ENCODE results near the gene KLRK1.

GRCh38 chr12:10405294-10405693 is 15.5 kb upstream of the KLRK1 start:
- TF ChIP-seq EP300 (IDR thresholded peaks at IDR 0.05): no peak
- TF ChIP-seq, protein P1, sequence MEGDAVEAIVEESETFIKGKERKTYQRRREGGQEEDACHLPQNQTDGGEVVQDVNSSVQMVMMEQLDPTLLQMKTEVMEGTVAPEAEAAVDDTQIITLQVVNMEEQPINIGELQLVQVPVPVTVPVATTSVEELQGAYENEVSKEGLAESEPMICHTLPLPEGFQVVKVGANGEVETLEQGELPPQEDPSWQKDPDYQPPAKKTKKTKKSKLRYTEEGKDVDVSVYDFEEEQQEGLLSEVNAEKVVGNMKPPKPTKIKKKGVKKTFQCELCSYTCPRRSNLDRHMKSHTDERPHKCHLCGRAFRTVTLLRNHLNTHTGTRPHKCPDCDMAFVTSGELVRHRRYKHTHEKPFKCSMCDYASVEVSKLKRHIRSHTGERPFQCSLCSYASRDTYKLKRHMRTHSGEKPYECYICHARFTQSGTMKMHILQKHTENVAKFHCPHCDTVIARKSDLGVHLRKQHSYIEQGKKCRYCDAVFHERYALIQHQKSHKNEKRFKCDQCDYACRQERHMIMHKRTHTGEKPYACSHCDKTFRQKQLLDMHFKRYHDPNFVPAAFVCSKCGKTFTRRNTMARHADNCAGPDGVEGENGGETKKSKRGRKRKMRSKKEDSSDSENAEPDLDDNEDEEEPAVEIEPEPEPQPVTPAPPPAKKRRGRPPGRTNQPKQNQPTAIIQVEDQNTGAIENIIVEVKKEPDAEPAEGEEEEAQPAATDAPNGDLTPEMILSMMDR (IDR thresholded peaks at IDR 0.05): no peak
- TF ChIP-seq POLR2AphosphoS5 (IDR thresholded peaks at IDR 0.05): no peak
